C4-2B (cell line): ENCODE measurements around the gene C18orf63.

Source experiments
- CTCF ChIP-seq: fragments of 450-650 bp; conservative IDR thresholded peaks from 2 replicates; pipeline ENCODE4 v1.5.1; 2017; ENCODE audit warnings: mild to moderate bottlenecking
- ZFX ChIP-seq: fragments of 450-650 bp; IDR thresholded peaks from 2 replicates; pipeline ENCODE4 v1.6.1; 2017

- TF ChIP-seq CTCF (no peak), ZFX (no peak)
Measured at GRCh38 chr18:74390900-74391299, 75.3 kb downstream of the C18orf63 start.
